ENCODE data around the gene KCNIP1. TPM values are rescaled to one million over a fixed set of nuclear protein-coding genes. Genes with fewer than 3 reads are reported as not detected.
A peak's percentile ranks its signal among the peaks of the same experiment; 100 is the strongest.

Gene KCNIP1
- polyA plus RNA-seq, 3 donors: not detected

DNA sequence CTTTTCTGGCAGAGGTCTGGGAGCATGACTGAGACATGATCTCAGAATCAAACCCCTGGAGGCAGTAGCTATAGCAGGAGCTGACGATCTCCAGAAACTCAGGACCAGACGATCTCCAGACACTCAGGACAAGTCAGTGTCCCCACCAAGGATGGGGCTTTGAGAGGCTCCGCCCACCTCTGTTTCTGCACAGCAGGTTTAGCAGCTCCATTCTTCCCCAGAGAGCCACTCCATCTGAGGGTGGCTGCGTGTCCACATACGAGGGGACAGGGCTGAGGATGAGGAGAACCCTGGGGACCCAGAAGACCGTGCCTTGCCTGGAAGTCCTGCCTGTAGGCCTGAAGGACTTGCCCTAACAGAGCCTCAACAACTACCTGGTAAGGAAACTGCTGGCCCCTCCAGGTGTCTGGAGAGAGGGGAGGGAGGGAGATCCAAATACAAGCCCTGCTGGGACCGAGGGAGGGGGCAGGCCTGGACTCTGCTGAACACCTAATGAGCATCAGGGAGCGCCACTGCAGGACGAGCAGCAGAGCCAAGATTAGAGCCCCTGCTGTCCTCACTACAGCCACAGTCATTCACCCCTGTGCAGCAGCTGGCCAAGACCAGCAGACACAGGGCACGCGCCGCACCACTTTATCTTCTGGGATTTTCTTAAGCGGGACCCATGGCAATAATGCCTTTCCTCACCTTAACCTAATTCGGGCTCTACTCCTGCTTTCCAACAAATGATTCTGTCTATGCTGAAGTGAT lies 279.9 kb downstream of the KCNIP1 start, which contains the start of gene GABRP:
Gene GABRP (plus strand): TSS at position 228 of the 750 bp plus-strand sequence. CDS start 4,891 bp downstream, outside the sequence.
- Mint-ChIP-seq H3K27me3 (ENCODE audit: low read depth in 3 of 3) (peaks cover 0 to 3% (median 2%) of the 10 kb centered on the region in 3 donors), H3K27ac (peak within 1 kb of the TSS in 1 of 7 donors; percentile 21), H3K4me1 (no peaks in the 10 kb centered on the region), H3K36me3 (no peaks in the 10 kb centered on the region), H3K9me3 (no peaks in the 10 kb centered on the region), H3K4me3 (no peak within 1 kb of the TSS)
- Histone ChIP-seq H3K9me3 (replicated peaks in 1 of 2; ENCODE audit: control insufficient read depth in 1 of 2, insufficient read depth in 1 of 2, low read length in 2 of 2) (no peaks in the 10 kb centered on the region), H3K27ac (ENCODE audit: low read depth in 1 of 2, low read length in 2 of 2) (no peak within 1 kb of the TSS), H3K4me1 (ENCODE audit: control insufficient read depth in 1 of 2, insufficient read depth in 2 of 2, low read length in 2 of 2) (no peaks in the 10 kb centered on the region), H3K9ac (ENCODE audit: insufficient read depth, low read length, poor library complexity, severe bottlenecking) (no peak within 1 kb of the TSS), H3K36me3 (replicated peaks in 1 of 2; ENCODE audit: control insufficient read depth in 1 of 2, insufficient read depth in 2 of 2, low read length in 2 of 2) (no peaks in the 10 kb centered on the region), H3K4me2 (replicated peaks; ENCODE audit: extremely low read depth, low read length, poor library complexity, severe bottlenecking) (no peak within 1 kb of the TSS), H2AFZ (ENCODE audit: insufficient read depth, low read depth, low read length, poor library complexity, severe bottlenecking) (no peak within 1 kb of the TSS), H3K27me3 (ENCODE audit: control insufficient read depth in 2 of 2, insufficient read depth in 2 of 2, low read length in 2 of 2) (no peaks in the 10 kb centered on the region), H4K20me1 (ENCODE audit: insufficient read depth, low read length) (no peaks in the 10 kb centered on the region), H3K79me2 (ENCODE audit: insufficient read depth, low read length) (no peaks in the 10 kb centered on the region), H3K4me3 (replicated peaks in 1 of 3; ENCODE audit: low read depth in 2 of 3, low read length in 3 of 3) (no peak within 1 kb of the TSS)
- 94% methylated on average over 9 of the region's 14 CpGs for WGBS (ENCODE audit: insufficient coverage)
- DNase-seq: no peak
- TF ChIP-seq, protein P1, sequence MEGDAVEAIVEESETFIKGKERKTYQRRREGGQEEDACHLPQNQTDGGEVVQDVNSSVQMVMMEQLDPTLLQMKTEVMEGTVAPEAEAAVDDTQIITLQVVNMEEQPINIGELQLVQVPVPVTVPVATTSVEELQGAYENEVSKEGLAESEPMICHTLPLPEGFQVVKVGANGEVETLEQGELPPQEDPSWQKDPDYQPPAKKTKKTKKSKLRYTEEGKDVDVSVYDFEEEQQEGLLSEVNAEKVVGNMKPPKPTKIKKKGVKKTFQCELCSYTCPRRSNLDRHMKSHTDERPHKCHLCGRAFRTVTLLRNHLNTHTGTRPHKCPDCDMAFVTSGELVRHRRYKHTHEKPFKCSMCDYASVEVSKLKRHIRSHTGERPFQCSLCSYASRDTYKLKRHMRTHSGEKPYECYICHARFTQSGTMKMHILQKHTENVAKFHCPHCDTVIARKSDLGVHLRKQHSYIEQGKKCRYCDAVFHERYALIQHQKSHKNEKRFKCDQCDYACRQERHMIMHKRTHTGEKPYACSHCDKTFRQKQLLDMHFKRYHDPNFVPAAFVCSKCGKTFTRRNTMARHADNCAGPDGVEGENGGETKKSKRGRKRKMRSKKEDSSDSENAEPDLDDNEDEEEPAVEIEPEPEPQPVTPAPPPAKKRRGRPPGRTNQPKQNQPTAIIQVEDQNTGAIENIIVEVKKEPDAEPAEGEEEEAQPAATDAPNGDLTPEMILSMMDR (IDR thresholded peaks at IDR 0.05): no peak
- intact Hi-C loops (cut with micrococcal nuclease): loop anchor here in 1 of 2 donors (10.0 kb wide), 1 partner anchor 1431 kb away; no protein-coding TSS in a partner anchor

DNA sequence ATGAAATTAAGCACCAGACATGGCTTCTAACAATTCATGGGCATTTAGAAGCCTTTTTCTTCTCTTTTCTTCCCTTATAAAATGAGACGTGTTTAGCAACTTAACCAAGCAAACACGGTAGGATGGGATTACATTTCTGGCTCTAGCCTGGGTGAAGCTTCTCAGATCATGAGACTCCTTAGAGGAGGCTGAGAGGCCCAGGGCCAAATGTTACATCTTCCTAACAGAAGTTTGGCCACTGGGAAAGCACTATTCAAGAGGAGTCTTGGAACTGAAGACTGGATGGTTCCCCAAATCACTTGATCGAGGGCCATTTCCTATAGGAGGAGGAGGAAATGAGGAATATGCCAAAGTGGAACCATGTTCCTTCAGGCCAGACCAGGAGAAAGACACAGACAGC lies 281.6 kb downstream of the KCNIP1 start:
- TF ChIP-seq, protein P1 (IDR thresholded peaks at IDR 0.05): no peak
- intact Hi-C loops (cut with micrococcal nuclease): loop anchor here in 1 of 2 donors (10.0 kb wide), 1 partner anchor 1429 kb away; no protein-coding TSS in a partner anchor
- Histone ChIP-seq H3K9me3 (replicated peaks in 1 of 2; ENCODE audit: control insufficient read depth in 1 of 2, insufficient read depth in 1 of 2, low read length in 2 of 2) (no peaks in the 10 kb centered on the region), H3K4me3 (replicated peaks in 1 of 3; ENCODE audit: low read depth in 2 of 3, low read length in 3 of 3) (no peak overlapping the region), H3K27me3 (ENCODE audit: control insufficient read depth in 2 of 2, insufficient read depth in 2 of 2, low read length in 2 of 2) (no peaks in the 10 kb centered on the region), H3K79me2 (ENCODE audit: insufficient read depth, low read length) (no peaks in the 10 kb centered on the region), H3K9ac (ENCODE audit: insufficient read depth, low read length, poor library complexity, severe bottlenecking) (no peak overlapping the region), H2AFZ (ENCODE audit: insufficient read depth, low read depth, low read length, poor library complexity, severe bottlenecking) (no peak overlapping the region), H4K20me1 (ENCODE audit: insufficient read depth, low read length) (no peaks in the 10 kb centered on the region), H3K27ac (ENCODE audit: low read depth in 1 of 2, low read length in 2 of 2) (no peak overlapping the region), H3K36me3 (replicated peaks in 1 of 2; ENCODE audit: control insufficient read depth in 1 of 2, insufficient read depth in 2 of 2, low read length in 2 of 2) (no peaks in the 10 kb centered on the region), H3K4me1 (ENCODE audit: control insufficient read depth in 1 of 2, insufficient read depth in 2 of 2, low read length in 2 of 2) (no peaks in the 10 kb centered on the region), H3K4me2 (replicated peaks; ENCODE audit: extremely low read depth, low read length, poor library complexity, severe bottlenecking) (no peak overlapping the region)
- Mint-ChIP-seq H3K4me3 (no peak overlapping the region), H3K27ac (no peak overlapping the region), H3K36me3 (no peaks in the 10 kb centered on the region), H3K4me1 (no peaks in the 10 kb centered on the region), H3K27me3 (ENCODE audit: low read depth in 3 of 3) (peaks cover 1 to 3% (median 2%) of the 10 kb centered on the region in 3 donors), H3K9me3 (no peaks in the 10 kb centered on the region)
- no peak for DNase-seq
- WGBS (ENCODE audit: insufficient coverage): no CpG with 5 or more reads among the region's 3 CpGs

Other genes starting within 250 kb of the KCNIP1 start
- gene LCP2, start 206.2 kb upstream of the KCNIP1 start, polyA plus RNA-seq: 100 to 1,000 TPM in 1 of 3 donors, 10 to 100 TPM in 2; 52.0 to 177 (median 89.5) TPM
- 10 to 100 TPM in 1 of 3 donors, 1 to 10 TPM in 1, under 1 TPM in 1; 0.79 to 20.8 (median 1.2) TPM for gene KCNMB1, start 114.7 kb upstream of the KCNIP1 start, polyA plus RNA-seq